GM21717 (cell line): ENCODE data around the gene HCN2.
A peak's percentile ranks its signal among the peaks of the same experiment; 100 is the strongest.
"Not testable (repeated sequence)": the region's sequence is repeated elsewhere in the genome, so short reads cannot be mapped to it uniquely, and the experiment has no call there.

Experiments
- ATAC-seq: cut with Tn5 transposase; IDR thresholded peaks from one replicate; pipeline ENCODE4 v1.9.1; 2021; ENCODE audit warnings: mild to moderate bottlenecking, moderate library complexity; ENCODE audit not compliant: unreplicated experiment

HCN2 gene

DNA sequence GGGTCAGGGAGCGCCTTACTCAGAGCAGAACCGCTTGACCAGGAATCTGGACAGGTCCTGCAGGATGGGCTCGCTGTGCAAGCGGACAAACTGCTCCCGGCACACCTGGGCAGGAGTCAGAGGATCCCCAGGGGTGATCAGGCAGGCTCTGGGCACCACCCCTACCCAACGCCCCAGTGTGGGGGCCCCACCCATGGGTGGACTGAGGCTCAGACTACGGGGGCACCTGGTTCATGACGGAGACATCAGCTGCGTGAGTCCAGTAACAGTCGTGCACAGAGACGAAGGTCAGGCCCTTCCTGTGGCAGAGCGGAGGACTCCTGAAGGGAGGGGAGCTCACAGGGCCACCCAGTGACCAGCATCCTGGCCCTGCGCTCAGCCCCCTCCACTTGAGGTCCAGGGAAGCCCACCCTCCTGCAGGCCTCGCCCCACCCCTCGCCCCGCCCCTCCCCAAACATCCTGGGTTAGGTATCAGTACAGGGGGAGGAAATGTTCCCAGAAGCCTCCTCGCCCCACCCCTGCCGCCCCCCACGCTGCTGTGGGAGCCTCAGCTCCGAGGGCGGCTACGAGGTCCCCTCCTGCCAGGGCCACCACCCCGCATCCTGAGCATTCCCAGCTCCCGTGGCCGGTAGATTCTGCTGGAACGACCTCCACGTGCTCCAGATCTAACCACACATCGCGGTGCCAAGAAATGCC is 28.0 kb downstream of the HCN2 start:
- ATAC-seq = no peak

DNA sequence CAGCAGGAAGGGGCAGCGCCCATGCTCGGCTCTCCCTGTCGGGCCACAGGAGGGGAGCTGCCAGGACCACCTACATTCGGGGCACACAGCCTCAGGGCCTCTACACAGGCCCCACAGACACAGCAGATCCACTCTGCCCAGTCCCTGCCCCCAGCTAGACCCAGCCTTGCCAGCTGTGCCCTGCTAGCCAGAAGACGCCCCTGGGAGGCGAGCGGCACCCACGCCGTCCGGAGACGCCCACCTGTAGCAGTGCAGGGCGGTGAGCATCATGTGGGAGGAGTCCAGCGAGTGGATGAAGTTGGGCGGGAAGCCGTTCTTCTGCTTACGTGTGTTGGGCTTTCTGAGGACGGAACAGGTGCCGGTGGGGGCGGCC is 28.6 kb downstream of the HCN2 start:
- no peak for ATAC-seq

DNA sequence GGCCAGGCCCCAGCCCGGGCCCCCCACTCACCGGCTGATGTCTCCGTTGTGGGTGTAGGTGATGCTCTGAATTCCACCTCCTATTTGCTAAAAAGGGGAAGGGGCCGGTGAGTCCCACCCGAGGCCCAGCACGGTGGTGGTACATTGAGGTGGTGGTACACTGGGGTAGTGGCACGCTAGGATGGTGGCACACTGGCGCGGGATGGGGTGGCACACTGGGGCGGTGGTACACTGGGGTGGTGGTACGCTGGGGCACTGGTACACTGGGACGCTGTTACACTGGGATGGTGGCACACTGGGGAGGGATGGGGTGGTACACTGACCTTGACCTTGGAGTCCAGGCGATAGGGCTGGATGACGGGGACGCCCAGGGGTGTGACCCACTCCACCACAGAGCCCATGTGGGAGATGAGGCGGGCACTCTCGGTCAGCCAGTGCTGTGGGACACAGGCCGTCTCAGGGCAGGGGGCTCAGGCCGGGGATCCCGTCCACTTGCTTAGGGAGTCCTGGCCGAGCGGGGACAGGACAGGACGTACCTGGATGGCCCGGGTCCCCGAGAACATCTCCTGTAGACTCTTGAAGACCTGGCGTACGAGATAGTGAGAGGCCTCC is 29.1 kb downstream of the HCN2 start:
- ATAC-seq = no peak

DNA sequence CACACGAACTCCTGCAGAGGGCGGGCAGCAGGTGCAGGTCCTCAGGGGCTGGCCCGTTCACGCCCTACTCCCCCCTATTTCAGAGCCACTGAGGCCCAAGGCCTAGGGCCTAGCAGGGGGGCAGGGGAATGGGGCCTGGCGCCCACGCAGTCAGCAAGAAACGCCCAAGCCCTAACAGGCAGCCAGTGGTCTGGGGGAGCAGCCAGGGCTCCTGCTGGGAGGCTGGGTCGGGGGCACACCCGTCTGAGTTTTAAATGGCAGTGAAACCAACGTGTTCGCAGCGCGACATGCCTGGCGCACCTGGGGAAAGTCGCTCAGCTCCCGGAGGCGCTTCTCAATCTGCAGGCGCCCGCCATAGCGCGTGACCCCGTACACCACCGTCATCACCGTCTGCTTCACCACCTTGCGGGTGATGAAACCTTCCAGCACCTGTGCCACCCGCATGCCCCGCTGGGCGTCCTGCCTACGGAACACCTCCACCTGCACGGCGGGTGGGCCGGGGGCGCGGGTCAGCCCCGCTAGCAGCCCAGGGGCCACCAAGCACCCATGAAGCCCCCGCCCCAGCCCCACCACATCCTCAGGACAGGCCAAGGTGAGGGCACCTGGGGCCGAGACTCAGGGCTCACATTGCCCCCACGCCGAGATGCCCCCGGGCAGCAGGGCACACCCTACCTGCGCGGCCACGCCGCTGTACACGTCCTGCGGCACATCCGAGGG is 29.8 kb downstream of the HCN2 start:
- no peak for ATAC-seq

DNA sequence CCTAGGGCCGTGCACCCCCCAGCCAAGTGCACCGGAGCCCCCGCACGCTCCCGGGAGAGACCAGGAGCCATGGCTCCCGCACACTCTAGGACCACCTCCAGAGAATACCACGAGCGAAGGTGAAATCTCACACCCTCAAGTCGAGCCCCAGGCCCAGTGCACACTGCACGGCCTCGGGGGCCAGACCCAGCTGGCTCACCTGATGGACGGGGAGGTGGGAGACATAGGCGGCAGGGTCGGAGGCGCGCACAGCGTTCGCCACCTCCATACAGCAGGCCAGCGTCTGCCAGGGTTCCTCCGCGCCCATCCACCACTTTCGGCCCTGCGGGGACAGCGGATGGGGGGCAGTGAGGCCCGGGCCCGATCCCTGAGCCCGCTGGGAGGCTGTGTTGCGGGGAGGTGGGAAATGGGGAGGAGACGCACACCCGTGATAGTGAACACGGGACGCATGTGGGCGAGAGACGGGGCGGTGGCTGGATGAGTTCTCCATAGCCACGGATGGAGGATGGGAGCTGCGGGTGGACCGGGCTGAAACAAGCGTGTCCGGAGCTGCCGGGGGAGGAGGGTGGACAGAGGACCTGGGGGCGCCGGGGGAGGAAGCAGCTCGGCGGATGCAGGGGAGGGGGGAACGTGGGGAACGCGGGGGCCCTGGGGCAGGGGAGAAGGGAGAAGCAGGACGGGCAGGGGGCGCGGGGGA is 30.6 kb downstream of the HCN2 start:
- no peak for ATAC-seq

DNA sequence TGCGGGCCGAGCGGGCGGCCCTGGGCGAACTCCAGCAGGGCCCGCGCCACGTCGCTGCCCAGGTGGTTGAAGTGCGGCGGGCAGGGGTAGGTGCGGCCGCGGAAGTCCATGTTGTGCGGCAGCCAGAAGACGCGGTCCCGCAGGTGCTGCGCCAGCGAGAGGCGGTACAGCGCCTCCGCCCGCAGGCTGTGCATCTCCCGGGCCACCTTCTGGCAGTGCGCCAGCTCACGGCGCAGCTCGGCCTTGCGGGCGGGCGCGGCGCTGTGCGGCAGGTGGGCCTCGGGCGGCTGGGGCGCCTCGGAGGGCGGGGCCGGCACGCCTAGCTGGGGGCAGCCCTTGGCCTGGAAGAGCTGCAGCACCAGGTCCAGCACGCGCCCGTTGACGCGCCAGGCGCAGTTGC is 31.5 kb downstream of the HCN2 start:
- ATAC-seq = not testable (repeated sequence)

DNA sequence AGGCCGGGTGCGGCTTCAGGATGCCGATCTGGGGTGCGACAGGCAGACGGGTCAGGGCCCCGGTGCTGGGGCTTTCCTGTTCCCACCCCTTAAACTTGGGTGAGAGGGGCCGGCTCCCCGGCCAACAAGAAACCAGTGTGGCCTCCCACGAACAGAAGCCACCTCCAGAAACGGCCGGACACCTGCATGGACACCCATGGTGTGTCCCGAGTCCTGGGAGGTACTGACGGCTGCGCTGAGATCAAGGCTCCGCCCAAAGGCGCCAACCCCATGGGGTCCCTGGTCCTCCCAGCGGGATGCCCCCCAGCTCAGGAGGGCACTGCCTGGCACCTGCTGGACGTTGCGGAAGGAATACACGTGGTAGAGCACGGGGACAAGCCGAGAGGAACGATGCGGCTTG is 32.1 kb downstream of the HCN2 start:
- ATAC-seq = no peak

DNA sequence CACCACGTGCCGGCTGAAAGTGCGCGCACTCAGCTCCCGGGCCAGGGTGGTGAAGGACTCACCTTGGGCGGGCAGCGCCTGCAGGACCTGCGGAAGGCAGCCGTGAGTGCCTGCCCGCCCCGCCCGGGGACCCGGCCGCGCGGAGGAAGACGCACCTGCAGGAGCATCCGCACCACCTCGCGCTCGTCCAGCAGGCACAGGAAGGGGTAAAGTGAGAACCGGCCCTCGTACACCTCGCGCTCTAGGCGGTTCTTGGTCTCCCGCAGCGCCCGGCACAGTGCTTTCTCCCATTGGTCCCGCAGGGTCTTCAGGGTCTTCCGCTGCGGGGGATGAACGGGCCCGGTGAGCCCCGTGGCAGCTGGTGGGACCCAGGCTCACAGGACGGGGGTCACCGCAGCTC is 33.0 kb downstream of the HCN2 start:
- ATAC-seq = no peak

DNA sequence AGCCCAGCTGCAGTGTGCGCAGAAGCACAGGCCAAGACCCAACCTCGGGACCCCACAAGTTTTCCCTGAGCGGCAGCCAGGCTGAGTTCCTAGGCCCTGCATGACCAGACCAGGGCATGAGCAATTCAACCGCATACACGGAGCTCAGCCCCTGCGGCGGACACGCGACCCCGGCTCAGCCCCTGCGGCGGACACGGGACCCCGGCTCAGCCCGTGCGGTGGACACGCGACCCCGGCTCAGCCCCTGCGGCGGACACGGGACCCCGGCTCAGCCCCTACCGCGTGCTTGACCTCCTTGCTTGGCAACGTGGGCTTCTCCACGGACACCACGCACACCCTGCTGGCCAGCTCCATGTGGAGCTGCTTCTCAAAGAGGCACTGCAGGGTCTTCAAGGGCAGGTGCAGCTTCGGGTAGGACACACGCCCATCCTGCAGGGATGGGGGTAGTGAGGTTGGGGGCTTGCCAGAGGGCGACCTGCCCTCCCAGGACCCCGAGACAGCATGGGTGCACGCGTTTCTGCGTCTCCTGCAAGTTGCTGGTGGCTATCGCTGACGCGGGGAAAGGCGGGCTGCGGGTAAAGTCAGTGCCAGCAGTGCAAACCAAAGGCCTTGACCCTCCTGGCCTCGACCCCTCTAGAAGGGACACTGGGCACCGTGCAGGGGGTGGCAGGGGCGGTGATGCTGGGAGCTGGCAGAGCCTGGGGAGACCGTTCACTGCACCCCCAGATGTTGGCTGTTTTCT is 33.7 kb downstream of the HCN2 start:
- no peak for ATAC-seq

DNA sequence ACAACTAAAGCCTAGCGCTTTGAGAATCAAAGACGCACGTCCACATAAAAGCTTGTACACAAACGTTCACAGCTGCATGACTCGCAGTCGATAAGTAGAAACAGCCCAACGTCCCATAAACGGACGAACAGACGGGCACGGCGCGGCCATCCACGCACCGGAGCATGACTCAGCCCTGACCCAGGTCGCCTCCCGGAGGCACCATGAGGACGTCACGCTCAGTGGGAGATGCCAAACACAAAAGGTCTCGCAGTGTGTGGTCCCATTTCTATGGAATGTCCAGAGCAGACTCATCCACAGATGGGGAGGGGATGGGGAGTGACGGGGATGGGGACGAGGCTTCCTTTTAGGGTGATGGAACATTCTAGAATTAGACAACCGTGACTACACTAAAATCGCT is 34.3 kb downstream of the HCN2 start:
- ATAC-seq = no peak

DNA sequence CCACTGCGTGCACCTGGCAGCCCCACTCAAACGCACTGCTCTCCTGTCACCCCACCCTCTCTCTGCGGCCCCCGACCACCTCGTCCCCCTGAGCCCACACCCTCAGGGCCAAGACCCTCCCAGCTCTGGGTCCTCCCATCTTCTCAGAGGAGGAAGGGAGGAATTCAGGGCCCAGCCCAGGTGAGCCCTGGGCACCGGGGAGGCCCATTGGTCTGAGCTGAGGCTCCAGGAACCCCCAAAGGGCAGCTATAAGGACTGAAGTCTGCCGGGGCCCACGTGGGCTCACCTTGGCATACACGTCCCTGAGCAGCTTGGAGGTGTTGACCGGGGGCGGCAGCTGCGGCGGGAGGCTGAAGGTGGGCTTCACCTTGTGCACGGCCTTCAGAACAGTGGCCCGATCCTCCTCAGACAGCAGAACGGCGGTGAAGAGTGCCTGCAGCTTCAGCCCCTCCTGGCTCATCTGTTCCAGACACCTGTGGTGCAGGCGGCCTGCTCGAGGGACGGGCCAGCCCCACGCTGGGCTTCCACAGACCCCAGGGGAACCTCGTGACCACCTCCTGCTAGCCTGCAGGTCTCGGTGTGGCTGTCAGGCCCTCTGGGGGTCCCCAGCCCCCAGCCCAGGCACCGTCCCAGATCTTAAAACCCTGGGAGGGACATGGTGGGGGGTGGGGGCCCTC is 34.9 kb downstream of the HCN2 start:
- ATAC-seq = no peak

DNA sequence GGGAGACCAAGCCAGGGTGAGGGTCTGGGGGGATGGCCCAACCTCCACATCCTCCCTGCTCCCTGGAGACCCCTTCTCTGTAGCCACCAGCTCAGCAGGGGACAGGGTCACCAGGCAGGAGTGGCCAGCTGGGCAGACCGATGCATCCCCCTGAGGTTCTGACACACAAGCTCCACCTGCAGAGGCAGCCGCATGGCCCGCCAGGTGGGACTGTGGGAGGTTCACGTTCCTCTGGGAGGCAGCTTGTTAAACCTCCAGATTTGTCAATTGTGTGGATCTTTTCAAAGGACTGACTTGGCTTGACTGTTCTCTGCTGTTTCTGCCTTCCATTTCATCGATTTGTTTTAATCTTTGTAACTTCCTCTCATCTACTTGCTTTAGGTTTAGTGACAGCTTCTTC is 35.6 kb downstream of the HCN2 start:
- ATAC-seq = no peak

DNA sequence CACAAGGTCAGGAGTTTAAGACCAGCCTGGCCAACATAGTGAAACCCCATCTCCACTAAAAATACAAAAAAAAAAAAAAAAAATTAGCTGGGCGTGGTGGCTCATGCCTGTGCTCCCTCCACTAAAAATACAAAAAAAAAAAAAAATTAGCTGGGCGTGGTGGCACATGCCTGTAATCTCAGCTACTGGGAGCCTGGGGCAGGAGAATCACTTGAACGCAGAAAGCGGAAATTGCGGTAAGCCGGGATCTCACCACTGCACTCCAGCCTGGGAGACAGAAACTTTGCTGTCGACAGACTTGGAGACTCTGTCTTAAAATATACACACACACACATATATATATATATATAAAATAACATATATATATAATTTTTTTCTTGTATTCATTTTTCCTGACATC is 36.9 kb downstream of the HCN2 start:
- not testable (repeated sequence) for ATAC-seq

DNA sequence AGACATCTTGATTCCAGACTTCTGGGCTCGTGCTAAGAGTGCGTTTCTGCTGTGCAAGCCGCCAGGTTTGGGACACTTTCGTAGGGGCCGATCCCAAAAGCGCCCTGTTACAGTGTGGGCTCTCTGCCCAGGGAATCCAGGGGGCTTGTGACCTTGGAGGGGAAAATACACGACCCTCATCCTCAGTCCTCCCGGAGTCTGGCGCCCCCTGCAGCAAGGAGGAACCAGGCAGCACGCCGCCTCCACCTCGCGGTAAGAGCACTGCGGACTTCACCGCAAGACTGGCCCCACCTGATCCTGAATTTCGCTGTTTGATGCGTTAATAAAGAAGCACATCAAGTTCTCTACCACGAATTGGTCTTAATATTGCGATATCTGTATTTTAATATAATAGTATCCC is 38.5 kb downstream of the HCN2 start:
- no peak for ATAC-seq

DNA sequence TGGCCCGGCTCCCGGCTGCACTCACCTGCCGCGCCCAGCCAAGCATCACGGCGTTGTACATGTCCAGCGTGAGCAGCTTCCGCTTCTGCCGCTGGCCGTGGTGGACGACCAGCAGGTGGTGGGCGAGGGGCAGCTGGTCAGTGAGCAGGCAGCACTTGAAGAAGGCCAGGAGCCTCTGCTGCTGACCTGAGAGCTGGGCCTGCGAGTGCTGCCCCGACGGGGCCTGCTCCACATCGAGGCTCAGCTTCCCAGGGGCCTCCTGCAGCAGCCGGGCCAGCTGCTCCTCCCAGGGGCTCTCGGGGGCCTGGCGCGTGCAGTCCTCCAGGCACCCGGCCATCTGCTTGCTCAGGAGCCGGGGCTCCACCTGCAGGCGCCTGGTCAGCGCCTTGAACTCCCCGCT is 39.8 kb downstream of the HCN2 start:
- not testable (repeated sequence) for ATAC-seq

DNA sequence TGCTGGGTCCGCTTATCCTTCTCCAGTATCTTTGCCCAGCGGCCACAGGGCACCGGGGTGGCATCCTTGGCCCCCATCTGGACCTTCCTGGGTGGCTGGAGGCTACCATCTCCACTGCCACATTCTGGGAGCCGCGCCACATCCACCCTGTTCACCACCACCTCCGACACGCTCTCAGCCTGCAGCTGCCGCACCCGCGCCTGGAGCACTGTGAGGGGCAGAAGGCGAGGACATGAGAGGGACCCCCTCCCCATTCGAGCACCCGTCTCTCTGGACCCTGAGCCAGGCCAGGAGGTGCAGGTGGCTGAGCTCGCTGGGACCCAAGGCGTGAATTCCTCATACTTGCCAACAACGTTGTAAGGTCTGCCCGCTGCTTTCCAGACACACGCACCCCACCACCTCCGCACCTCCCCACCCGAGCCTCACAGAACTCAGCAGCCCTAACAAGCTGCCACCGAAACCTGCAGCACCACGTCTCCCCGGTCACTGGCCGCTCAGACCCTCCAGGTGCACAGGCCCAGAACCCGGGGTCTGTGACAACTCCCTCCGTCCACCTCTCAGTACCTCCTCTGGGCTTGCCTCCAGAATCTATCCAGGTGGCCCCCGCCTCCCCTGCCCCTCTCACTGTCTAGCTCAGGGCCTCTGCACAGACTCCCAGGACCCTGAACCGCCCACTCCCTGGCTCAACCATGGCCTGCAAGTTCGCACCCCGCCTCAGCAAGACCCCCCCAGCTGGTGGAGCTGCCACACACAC is 40.5 kb downstream of the HCN2 start:
- ATAC-seq = no peak

DNA sequence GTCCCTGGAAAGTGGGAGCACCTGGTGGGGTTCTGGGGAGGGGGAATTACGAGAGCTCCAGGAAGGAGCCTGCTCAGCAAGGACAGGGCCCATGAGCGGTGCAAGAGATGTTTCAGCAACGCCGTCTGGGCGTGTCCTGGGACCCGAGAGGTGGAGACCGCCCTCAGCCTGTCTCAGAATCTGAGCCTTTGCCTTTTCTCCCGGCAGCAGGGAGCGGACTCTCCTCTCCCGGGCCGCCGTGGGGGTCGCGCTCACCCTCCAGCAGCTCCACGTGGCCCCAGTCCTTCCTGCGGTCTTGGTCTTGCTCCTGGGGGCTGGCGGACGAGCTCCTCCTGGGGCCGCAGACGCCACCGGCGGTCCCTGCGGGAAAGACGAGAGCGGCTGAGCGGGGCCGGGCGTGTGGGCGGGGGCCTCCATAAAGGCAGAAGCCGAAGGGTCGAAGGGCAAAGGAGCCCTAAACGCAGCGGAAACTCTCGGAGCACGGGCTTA is 42.9 kb downstream of the HCN2 start:
- peak; percentile 13 for ATAC-seq

DNA sequence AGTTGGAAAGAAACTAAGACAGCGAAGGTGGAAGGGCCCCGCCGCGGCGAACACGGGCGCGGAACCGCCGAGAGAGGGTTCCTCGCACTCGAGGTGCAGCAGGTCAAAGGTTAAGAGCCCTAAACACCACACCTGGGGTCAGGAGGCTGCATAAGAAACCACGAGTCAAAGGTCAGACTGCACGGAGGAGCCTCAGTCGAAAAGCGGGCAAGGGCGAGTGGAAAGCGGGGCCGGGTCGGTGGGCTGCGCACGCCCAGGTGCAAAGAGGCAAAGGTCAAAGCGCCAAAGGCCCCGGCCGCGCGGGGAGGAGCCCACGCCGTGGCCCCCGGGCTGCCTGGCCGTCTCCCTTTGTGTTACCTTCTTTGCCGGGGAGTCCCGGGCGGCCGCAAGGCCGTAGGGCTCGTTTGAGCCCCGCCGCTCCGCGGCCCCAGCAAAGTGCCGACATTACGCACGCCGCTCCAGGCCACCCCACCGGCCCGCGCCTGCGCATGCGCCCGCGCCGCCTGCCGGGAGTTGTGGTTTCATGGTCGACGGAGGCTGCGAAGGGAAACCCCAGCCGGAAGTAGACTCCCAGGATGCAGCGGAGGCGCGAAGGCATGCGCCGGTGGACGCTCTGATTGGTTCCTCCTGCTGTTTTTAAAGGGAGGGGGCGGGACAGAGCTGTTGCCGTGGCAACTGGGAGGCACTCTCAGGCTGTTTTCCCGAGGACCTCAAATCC is 43.5 kb downstream of the HCN2 start, which contains the start of gene POLRMT:
Gene POLRMT (minus strand): TSS at position 470 of the 718 bp plus-strand sequence. CDS start 25 bp downstream, at position 445.
- ATAC-seq = peak; percentile 50
